Natural killer cell (primary cell): ENCODE data around the gene RERE. TPM values are rescaled to one million over a fixed set of nuclear protein-coding genes. Genes with fewer than 3 reads are reported as not detected.

Source experiments
- ATAC-seq, 3 donors: fragments of 150-1000 bp in 2 of 3; fragments of 200-7000 bp in 1 of 3; cut with Tn5 transposase; 1 replicate in 1 of 3; 2 replicates in 2 of 3; pipeline ENCODE4 v1.10.0; 2021; ENCODE audit warnings: mild to moderate bottlenecking in 2 of 3, moderate library complexity in 2 of 3
- DNase-seq, 2 donors: peaks; one replicate each; pipeline versions ENCODE4 v3.0.0 to v3.0.0-alpha.2; 2013 to 2021; ENCODE audit warnings: mixed read lengths in 1 of 2
- H3K27ac ChIP-seq: one replicate; pipeline ENCODE4 v1.5.1; 2013; ENCODE audit warnings: mild to moderate bottlenecking, low read length
- H3K27me3 ChIP-seq: one replicate; pipeline ENCODE4 v1.6.1; 2013; ENCODE audit warnings: low read length; ENCODE audit not compliant: control insufficient read depth, insufficient read depth
- H3K36me3 ChIP-seq: one replicate; pipeline ENCODE4 v1.6.1; 2013; ENCODE audit warnings: low read length; ENCODE audit not compliant: control insufficient read depth, insufficient read depth
- H3K4me1 ChIP-seq: one replicate; pipeline ENCODE4 v1.6.1; 2013; ENCODE audit warnings: low read length; ENCODE audit not compliant: control insufficient read depth, insufficient read depth
- H3K4me3 ChIP-seq: one replicate; pipeline ENCODE4 v1.5.1; 2013; ENCODE audit warnings: low read length
- H3K9me3 ChIP-seq: one replicate; pipeline ENCODE4 v1.6.1; 2013; ENCODE audit warnings: low read length; ENCODE audit not compliant: control insufficient read depth, insufficient read depth
- H3K27ac Mint-ChIP-seq, 2 donors: one replicate each; pipeline ENCODE4 v1.8.0; 2022; ENCODE audit warnings: mild to moderate bottlenecking in 2 of 2, mixed read lengths in 2 of 2, moderate library complexity in 1 of 2
- H3K27me3 Mint-ChIP-seq, 2 donors: one replicate each; pipeline ENCODE4 v1.8.0; 2022; ENCODE audit warnings: low read depth in 2 of 2, mixed read lengths in 2 of 2
- H3K36me3 Mint-ChIP-seq: one replicate; pipeline ENCODE4 v1.8.0; 2022; ENCODE audit warnings: mixed read lengths
- H3K4me1 Mint-ChIP-seq, 2 donors: one replicate each; pipeline ENCODE4 v1.8.0; 2022; ENCODE audit warnings: mixed read lengths in 2 of 2
- H3K4me3 Mint-ChIP-seq: one replicate; pipeline ENCODE4 v1.8.0; 2022; ENCODE audit warnings: mild to moderate bottlenecking, moderate library complexity, mixed read lengths
- H3K9me3 Mint-ChIP-seq, 2 donors: one replicate each; pipeline ENCODE4 v1.8.0; 2022; ENCODE audit warnings: mixed read lengths in 2 of 2
- WGBS: methylation state at CpG from one replicate; pipeline ENCODE4 v1.1.7; 2013; ENCODE audit warnings: missing lambda C conversion rate; ENCODE audit not compliant: insufficient coverage; 5-methylcytosine and 5-hydroxymethylcytosine counted together
- intact Hi-C: fragments of 100-400 bp; cut with micrococcal nuclease; formaldehyde crosslinking; loops from one replicate; pipeline ENCODE4 v1.14.2; 2022
- total RNA-seq, 4 donors: library from RNA; stranded (reverse); fragments of 120-200 nt in 1 of 4; gene quantifications; one replicate each; pipeline versions ENCODE4 v1.2.3 to v1.2.4, GENCODE V29; 2013 to 2022
- TF ChIP-seq, protein P1 (sequence below): fragments of 200-600 bp; IDR thresholded peaks from one replicate; pipeline ENCODE4 v1.8.0; 2022; ENCODE audit warnings: antibody characterized with exemption

The RERE gene
- total RNA-seq, 3 donors from 2014 or later (not counting 1 experiment from before 2014, with no cell fraction given): 67.7 to 76.0 (median 73.0) TPM

DNA sequence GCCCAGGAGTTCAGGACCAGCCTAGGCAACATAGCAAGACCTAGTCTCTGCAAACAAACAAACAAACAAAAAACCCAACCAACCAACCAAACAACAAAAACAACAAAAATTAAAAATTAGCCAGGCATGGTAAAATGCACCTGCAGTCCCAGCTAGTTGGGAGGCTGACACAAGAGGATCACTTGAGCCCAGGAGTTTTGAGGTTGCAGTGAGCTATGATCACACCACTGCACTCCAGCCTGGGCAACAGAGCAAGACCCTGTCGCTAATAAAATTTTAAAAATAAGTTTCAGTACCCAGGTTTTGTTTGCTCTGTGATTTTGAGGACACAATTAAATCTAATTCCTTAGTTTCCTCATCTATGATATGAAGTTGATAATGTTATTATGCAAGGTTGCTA is 298.3 kb downstream of the RERE start:
- no peaks in the 10 kb centered on the region for H3K27me3 Mint-ChIP-seq
- H3K27ac Mint-ChIP-seq: no peak overlapping the region
- Histone ChIP-seq H3K27ac (no peak overlapping the region), H3K4me1 (peaks cover 6% of the 10 kb centered on the region), H3K4me3 (no peak overlapping the region), H3K9me3 (no peaks in the 10 kb centered on the region), H3K27me3 (no peaks in the 10 kb centered on the region), H3K36me3 (no peaks in the 10 kb centered on the region)
- DNase-seq (no peak), ATAC-seq (no peak)
- H3K4me3 Mint-ChIP-seq: no peak overlapping the region
- no CpG with 5 or more reads among the region's 1 CpG for WGBS
- TF ChIP-seq, protein P1, sequence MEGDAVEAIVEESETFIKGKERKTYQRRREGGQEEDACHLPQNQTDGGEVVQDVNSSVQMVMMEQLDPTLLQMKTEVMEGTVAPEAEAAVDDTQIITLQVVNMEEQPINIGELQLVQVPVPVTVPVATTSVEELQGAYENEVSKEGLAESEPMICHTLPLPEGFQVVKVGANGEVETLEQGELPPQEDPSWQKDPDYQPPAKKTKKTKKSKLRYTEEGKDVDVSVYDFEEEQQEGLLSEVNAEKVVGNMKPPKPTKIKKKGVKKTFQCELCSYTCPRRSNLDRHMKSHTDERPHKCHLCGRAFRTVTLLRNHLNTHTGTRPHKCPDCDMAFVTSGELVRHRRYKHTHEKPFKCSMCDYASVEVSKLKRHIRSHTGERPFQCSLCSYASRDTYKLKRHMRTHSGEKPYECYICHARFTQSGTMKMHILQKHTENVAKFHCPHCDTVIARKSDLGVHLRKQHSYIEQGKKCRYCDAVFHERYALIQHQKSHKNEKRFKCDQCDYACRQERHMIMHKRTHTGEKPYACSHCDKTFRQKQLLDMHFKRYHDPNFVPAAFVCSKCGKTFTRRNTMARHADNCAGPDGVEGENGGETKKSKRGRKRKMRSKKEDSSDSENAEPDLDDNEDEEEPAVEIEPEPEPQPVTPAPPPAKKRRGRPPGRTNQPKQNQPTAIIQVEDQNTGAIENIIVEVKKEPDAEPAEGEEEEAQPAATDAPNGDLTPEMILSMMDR: no peak
- H3K4me1 Mint-ChIP-seq: peaks cover 27% of the 10 kb centered on the region in 2 donors
- H3K9me3 Mint-ChIP-seq: no peaks in the 10 kb centered on the region
- no peaks in the 10 kb centered on the region for H3K36me3 Mint-ChIP-seq
- intact Hi-C loops: no loop called here

DNA sequence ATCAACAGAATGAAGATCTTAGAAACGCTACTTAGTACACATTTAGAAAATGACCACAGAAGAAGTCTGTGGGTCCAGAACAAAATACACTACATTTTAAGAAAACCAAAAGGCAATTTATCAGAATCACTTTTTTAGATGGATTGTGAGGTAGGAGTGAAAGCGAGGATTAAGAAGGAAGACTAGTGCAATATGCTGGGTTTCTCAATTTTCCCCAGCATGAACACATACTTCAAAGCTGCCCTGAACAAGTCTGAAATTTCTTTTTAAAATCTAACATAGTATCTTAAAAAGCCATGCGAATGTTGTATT is 299.0 kb downstream of the RERE start:
- Histone ChIP-seq H3K27me3 (no peaks in the 10 kb centered on the region), H3K9me3 (no peaks in the 10 kb centered on the region), H3K27ac (no peak overlapping the region), H3K36me3 (no peaks in the 10 kb centered on the region), H3K4me1 (peaks cover 2% of the 10 kb centered on the region), H3K4me3 (no peak overlapping the region)
- Mint-ChIP-seq H3K36me3 (no peaks in the 10 kb centered on the region), H3K4me3 (no peak overlapping the region), H3K27me3 (no peaks in the 10 kb centered on the region), H3K27ac (peak overlapping the region in 1 of 2 donors; percentile 63), H3K9me3 (no peaks in the 10 kb centered on the region), H3K4me1 (peaks cover 27% of the 10 kb centered on the region in 2 donors)
- DNase-seq (no peak), ATAC-seq (no peak)
- intact Hi-C loops: no loop called here
- WGBS: 94% methylated on average over 2 of the region's 3 CpGs
- TF ChIP-seq, protein P1: no peak

GRCh38 chr1:8517661-8518489 is 299.6 kb downstream of the RERE start:
- no peak overlapping the region for H3K4me3 ChIP-seq
- no peaks in the 10 kb centered on the region for H3K36me3 ChIP-seq
- Mint-ChIP-seq H3K4me1 (peaks cover 27% of the 10 kb centered on the region in 2 donors), H3K36me3 (no peaks in the 10 kb centered on the region), H3K4me3 (no peak overlapping the region), H3K27ac (peak overlapping the region in 1 of 2 donors; percentile 63), H3K9me3 (no peaks in the 10 kb centered on the region), H3K27me3 (no peaks in the 10 kb centered on the region)
- H3K9me3 ChIP-seq: no peaks in the 10 kb centered on the region
- H3K27me3 ChIP-seq: no peaks in the 10 kb centered on the region
- no peaks in the 10 kb centered on the region for H3K4me1 ChIP-seq
- TF ChIP-seq, protein P1: no peak
- H3K27ac ChIP-seq: no peak overlapping the region
- intact Hi-C loops: no loop called here
- DNase-seq (no peak), ATAC-seq (no peak)
- WGBS: 97% methylated on average over 7 of the region's 7 CpGs
